HG03460 (cell line): ENCODE data around the gene KRTAP9-8.
"Not testable (repeated sequence)": the region's sequence is repeated elsewhere in the genome, so short reads cannot be mapped to it uniquely, and the experiment has no call there.

Experiments
- ATAC-seq: cut with Tn5 transposase; IDR thresholded peaks from one replicate; pipeline ENCODE4 v1.9.1; 2021; ENCODE audit not compliant: unreplicated experiment

The KRTAP9-8 gene, protein sequence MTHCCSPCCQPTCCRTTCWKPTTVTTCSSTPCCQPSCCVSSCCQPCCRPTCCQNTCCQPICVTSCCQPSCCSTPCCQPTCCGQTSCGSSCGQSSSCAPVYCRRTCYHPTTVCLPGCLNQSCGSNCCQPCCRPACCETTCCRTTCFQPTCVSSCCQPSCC

DNA sequence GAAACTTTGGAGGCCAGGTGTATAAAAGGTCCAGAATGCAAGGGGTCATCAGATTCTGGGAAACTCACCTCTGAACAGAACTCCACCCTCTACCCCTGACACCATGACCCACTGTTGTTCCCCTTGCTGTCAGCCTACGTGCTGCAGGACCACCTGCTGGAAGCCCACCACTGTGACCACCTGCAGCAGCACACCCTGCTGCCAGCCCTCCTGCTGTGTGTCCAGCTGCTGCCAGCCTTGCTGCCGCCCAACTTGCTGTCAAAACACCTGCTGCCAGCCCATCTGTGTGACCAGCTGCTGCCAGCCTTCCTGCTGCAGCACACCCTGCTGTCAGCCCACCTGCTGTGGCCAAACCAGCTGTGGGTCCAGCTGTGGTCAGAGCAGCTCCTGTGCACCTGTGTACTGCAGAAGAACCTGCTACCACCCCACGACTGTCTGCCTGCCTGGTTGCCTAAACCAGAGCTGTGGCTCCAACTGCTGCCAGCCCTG lies at the start of gene KRTAP9-8:
TSS of gene KRTAP9-8 (plus strand) at position 51 of the 489 bp plus-strand sequence. CDS start at position 104, 53 bp downstream.
- ATAC-seq: not testable (repeated sequence)

DNA sequence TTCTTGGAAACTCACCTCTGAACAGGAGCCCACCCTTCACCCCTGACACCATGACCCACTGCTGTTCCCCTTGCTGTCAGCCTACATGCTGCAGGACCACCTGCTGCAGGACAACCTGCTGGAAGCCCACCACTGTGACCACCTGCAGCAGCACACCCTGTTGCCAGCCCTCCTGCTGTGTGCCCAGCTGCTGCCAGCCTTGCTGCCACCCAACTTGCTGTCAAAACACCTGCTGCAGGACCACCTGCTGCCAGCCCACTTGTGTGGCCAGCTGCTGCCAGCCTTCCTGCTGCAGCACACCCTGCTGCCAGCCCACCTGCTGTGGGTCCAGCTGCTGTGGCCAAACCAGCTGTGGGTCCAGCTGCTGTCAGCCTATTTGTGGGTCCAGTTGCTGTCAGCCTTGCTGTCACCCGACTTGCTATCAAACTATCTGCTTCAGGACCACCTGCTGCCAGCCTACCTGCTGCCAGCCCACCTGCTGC lies 47.9 kb upstream of the KRTAP9-8 start, which contains the start of gene KRTAP9-1:
TSS of gene KRTAP9-1 (plus strand) at position 51 of the 482 bp plus-strand sequence. CDS start at position 51, 0 bp downstream.
- ATAC-seq: not testable (repeated sequence)

DNA sequence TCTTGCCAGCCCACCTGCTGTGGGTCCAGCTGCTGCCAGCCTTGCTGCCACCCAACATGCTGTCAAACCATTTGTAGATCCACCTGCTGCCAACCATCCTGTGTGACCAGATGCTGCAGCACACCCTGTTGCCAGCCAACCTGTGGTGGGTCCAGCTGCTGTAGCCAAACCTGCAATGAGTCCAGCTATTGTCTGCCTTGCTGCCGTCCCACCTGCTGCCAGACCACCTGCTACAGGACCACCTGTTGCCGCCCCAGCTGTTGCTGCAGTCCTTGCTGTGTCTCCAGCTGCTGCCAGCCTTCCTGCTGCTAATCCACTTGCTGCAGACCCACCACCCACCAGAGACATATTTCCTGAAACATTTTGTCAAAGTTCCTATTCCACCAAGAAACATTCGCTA lies 47.5 kb upstream of the KRTAP9-8 start:
- ATAC-seq: no peak

DNA sequence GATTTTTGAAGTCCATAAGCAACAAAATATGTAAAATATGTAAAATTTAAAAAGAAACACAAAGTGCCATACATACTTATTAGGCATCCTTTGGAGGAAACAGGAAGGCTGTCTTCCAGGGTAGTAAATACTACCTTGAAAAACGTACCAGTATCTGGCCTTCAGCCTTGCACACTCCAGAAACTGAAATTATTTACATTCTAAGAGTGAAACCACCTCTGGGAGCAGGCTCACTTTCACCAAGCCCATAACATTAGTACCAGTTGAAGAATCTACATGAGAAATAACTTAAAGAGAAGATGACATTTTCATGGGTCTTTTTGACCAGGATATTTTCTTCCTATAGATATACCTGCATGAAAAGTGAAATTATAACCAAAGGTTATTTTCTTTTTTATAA lies 41.7 kb upstream of the KRTAP9-8 start:
- no peak for ATAC-seq

DNA sequence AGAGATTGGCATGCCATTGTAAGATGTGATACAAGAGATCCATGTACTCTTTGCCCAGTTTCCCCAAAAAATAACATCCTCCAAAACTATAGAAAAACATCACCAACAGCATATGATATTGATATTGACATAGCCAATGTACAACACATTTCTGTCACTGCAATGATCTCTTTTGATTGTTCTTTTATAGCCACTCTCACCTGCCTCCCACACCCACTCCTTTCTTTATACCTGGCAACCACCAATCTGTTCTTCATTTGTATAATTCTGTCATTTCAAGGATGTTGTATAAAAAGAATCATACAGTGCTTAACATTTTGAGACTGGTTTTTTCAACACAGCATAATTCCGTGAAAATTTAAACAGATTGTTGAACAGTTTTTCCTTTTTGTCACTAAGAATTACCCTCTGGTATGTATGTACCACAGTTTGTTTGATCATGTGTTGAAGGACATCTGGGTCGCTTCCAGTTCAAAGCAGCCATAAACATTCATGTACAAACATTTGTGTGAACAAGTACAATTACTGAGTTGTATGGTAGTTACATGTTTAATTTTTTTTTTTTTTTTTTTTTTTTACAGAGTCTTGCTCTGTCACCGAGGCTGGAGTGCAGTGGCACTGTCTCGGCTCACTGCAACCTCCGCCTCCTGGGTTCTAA lies 38.2 kb upstream of the KRTAP9-8 start:
- no peak for ATAC-seq

DNA sequence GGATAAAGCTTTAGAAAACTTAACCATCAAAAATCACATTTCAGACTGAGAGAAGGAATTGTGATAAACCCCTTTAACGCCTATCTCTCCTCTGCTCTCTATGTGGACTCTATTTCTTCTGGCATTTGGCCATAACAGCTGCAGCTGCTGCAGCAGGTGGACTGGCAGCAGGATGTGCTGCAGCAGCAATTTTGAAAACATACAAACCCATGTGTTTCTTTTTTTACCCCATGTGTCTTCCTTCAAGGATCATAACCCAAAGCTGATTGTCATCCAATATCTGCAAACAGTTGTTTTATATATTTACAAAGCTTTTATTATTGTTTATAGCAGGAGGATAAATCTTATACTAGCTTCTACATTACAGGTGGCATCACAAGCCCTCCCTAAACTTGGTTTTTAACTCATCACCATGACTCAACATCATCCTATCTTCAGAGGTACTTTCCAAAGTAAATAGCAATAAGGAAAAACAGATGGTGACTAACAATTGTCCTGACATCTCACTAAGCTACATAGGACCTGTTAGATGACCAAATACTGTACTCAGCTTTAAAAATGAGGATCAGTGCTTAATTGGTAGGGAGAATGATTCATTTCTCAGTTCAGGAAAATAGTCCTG lies 25.8 kb upstream of the KRTAP9-8 start:
- ATAC-seq: no peak

DNA sequence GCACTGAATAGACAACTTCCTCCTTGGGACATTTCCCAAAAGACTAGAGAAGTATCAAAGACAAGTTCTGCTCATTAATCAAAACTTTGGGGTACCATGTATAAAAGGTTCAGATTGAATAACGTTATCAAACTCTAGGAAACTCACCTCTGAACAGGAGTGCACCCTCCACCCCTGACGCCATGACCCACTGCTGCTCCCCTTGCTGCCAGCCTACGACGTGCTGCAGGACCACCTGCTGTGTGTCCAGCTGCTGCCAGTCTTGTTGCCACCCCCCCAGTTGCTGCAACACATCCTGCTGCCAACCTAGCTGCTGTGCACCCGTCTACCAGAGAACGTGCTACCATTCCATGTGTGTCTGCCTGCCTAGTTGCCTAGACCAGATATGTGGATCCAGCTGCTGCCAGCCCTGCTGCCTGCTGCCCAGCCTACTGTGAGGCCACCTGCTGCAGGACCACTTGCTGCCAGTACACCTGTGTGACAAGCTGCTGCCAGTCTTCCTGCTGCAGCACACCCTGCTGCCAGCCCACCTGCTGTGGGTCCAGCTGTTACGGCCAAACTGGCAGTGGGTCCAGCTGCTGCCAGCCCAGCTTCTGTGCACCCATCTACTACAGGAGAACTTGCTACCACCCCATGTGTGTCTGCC lies 25.2 kb upstream of the KRTAP9-8 start:
- ATAC-seq: no peak

DNA sequence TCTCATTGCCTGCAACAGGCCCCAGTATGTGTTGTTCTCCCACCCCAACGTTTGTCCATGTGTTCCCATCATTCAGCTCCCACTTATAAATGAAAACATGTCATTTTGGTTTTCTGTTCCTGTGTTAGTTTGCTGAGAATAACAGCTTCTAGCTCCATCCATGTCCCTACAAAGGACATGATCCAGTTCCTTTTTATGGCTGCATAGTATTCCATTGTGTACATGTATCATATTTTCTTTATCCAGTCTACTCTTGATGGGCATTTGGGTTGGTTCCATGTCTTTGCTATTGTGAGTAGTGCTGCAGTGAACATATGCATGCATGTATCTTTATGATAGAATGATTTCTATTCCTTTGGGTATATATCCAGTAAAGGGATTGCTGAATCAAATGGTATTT lies 22.1 kb upstream of the KRTAP9-8 start:
- ATAC-seq: no peak

DNA sequence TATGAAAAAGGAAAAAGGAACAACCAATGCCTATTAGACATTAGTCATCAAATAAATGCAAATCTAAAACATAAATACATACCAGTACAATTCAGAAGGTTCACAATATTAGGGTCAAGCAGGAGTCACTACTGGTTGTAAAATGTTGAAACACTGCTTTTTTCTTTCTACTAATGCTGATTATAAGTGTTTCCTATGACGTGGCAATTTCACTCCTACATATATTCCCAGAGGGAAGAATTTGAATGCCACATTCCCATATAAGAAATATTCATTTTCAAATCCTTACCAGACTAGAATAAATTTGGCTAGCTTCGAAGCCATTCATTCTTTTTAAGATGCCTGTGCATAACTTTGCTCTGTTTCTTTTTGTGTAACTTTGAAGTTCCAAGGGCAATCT lies 14.0 kb upstream of the KRTAP9-8 start:
- ATAC-seq: no peak

DNA sequence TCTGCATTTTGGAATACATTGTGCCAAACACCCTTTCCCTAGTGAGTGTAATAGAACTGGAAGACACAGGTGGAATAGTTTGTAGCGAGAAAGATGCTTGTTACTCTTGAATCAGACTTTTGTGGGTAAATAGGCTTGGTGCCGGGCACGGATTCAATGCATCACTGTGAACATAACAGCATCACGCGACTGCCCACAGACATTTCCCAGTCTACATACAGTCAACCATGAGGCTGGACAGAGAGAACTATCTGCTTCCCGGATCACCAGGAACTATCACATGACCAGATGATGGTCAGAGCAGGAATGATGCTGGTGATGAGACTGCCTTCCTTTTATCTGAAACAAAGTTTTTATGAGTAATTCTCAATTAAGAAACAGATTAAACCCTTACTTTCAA lies 11.7 kb upstream of the KRTAP9-8 start:
- ATAC-seq: no peak

DNA sequence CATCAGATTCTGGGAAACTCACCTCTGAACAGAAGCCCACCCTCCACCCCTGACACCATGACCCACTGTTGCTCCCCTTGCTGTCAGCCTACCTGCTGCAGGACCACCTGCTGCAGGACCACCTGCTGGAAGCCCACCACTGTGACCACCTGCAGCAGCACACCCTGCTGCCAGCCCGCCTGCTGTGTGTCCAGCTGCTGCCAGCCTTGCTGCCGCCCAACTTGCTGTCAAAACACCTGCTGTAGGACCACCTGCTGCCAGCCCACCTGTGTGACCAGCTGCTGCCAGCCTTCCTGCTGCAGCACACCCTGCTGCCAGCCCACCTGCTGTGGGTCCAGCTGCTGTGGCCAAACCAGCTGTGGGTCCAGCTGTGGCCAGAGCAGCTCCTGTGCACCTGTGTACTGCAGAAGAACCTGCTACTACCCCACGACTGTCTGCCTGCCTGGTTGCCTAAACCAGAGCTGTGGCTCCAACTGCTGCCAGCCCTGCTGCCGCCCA lies 11.2 kb upstream of the KRTAP9-8 start, which contains the start of gene KRTAP9-2:
TSS of gene KRTAP9-2 (plus strand) at position 51 of the 498 bp plus-strand sequence. CDS start at position 58, 7 bp downstream.
- ATAC-seq: not testable (repeated sequence)

DNA sequence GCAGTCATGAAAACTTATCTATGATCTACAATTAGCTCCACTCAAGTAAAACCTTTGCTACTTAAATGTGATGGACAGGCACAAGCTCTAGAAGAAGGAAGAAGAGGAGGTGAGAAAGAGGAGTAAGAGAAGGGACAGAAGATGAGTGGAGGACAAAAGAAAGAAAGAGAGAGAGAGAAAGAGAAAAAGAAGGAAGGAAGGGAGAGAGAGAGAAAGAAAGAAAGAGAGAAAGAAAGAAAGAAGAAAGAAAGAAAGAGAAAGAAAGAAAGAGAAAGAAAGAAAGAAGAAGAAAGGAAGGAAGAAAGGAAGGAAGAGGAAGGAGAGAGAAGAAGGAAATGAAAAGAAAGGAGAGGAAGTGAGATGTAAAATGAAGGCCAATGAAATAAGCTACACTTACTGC lies 7.7 kb upstream of the KRTAP9-8 start:
- ATAC-seq: no peak

DNA sequence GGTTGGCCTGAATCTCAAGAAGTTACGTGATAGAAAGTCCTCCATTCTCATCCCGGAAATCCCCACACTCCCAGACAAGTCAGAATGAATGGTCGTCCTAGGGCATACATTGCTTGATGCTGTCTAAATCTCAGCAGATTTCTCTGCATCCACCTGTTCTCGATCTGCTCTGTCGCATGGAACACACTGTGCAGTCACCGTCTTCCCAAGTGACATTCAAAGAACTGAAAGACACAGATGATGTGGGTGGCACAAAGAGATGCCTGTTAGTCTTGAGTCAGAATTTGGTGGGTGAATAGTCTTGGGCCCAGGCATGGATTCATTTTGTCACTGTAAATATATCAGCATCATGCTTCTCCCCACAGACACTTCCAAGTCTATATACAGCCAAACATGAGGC lies 6.1 kb upstream of the KRTAP9-8 start:
- no peak for ATAC-seq

DNA sequence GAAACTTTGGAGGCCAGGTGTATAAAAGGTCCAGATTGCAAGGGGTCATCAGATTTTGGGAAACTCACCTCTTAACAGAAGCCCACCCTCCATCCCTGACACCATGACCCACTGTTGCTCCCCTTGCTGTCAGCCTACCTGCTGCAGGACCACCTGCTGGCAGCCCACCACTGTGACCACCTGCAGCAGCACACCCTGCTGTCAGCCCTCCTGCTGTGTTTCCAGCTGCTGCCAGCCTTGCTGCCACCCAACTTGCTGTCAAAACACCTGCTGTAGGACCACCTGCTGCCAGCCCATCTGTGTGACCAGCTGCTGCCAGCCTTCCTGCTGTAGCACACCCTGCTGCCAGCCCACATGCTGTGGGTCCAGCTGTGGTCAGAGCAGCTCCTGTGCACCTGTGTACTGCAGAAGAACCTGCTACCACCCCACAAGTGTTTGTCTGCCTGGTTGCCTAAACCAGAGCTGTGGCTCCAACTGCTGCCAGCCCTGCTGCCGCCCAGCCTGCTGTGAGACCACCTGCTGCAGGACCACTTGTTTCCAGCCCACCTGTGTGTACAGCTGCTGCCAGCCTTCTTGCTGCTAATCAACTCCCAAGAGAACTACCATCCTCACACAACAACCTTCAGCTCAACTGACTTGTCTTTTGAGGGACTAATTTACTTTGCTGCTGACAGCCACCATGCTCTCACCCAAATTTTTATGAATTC lies 5.2 kb upstream of the KRTAP9-8 start, which contains the start of gene KRTAP9-3:
TSS of gene KRTAP9-3 (plus strand) at position 51 of the 707 bp plus-strand sequence. CDS start at position 104, 53 bp downstream.
- not testable (repeated sequence) for ATAC-seq

DNA sequence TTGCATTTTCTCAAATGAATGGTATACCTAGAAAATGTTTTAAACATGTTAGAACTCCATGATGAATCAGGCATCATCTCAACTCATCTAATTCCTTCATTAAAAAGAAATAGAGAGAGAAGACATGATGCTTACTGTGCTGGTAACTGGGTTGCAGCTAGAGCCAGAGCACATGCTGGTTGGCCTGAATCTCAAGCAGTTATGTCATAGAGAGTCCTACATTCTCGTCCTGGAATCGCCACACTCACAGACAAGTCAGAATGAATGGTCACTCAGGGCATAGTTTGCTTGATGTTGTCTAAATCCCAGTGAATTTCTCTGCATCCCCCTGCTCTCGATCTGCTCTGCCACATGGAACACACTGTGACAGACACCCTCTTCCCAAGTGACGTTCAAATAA lies 683 bp upstream of the KRTAP9-8 start:
- not testable (repeated sequence) for ATAC-seq

DNA sequence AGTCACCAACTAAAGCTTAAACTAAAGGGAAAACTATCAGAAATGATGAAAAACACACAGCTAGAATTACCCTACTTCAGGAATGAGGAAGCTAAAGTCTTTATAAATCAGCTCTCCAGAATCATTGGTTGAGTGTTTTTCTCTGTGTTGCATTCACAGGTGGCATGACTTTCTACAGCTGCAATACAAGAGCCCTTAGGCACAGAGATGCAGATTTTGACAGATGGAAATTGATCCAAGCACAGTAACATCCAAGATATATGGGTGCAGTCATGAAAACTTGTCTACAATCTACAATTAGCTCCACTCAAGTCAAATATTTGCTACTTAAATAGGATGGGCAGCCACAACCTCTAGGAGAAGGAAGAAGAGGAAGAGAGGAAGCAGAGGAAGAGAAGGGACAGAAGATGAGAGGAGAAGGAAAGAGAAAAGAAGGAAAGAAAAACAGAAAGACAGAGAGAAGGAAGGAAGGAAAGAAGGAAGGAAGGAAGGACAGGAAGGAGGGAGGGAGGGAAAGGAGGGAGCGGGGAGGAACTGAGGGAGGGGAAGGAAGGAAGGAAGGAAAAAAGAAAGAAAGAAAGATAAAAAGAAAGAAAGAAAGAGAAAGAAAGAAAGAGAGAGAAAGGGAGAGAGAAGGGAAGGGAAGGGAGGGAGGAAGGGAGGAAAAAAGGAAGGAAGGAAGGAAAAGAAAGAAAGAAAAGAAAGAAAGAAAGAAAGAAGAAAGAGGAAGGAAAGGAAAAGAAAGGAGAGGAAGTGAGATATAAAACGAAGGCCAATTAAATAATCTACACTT lies 9.4 kb downstream of the KRTAP9-8 start:
- not testable (repeated sequence) for ATAC-seq

DNA sequence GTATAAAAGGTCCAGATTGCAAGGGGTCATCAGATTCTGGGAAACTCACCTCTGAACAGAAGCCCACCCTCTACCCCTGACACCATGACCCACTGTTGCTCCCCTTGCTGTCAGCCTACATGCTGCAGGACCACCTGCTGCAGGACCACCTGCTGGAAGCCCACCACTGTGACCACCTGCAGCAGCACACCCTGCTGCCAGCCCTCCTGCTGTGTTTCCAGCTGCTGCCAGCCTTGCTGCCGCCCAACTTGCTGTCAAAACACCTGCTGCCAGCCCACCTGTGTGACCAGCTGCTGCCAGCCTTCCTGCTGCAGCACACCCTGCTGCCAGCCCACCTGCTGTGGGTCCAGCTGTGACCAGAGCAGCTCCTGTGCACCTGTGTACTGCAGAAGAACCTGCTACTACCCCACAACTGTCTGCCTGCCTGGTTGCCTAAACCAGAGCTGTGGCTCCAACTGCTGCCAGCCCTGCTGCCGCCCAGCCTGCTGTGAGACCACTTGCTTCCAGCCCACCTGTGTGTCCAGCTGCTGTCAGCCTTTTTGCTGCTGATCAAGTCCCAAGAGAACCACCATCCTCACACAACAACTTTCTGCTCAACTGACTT lies 11.9 kb downstream of the KRTAP9-8 start, which contains the start of gene KRTAP9-4:
TSS of gene KRTAP9-4 (plus strand) at position 51 of the 604 bp plus-strand sequence. CDS start at position 85, 34 bp downstream.
- not testable (repeated sequence) for ATAC-seq

DNA sequence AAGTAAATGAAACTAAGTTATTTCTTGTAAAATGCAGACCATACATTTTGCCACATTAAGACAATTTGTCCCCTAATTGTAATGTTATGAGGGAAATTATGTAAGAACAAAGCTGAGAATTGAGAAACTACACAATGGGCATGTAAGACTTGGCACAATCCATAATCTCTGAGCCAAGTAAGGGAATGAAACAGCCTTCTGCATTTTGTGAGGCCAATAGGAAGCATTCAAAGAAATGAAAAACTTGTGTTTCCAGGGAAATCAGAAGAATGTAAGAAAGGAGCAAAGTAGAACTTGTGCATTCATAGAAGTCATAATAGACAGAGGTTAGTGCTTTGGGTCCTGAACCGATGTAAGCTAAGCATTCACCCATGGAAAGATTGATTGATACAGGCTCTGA lies 13.5 kb downstream of the KRTAP9-8 start:
- ATAC-seq: no peak

DNA sequence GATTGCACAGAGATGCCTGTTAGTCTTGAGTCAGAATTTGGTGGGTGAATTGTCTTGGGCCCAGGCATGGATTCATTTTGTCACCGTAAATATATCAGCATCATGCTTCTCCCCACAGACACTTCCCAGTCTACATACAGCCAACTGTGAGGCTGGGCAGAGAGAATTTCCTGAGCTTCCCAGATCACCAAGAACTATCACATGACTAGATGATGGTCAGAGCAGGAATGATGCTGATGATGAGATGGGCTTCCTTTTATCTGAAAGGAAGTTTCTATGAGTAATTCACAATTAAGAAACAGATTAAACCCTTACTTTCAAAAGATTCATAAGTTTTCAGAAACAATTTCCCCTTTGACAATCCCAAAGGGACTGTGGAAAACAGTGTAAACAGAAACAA lies 17.1 kb downstream of the KRTAP9-8 start:
- no peak for ATAC-seq
